ENCODE results near the gene ATXN7. TPM values are rescaled to one million over a fixed set of nuclear protein-coding genes. Genes with fewer than 3 reads are reported as not detected.
A peak's percentile ranks its signal among the peaks of the same experiment; 100 is the strongest.

Gene ATXN7
- total and polyA plus RNA-seq, 2 of the 13 experiments (the other 11 are each of a cell fraction or from before 2014, with no cell fraction given) = 13.8 to 20.0 TPM

DNA sequence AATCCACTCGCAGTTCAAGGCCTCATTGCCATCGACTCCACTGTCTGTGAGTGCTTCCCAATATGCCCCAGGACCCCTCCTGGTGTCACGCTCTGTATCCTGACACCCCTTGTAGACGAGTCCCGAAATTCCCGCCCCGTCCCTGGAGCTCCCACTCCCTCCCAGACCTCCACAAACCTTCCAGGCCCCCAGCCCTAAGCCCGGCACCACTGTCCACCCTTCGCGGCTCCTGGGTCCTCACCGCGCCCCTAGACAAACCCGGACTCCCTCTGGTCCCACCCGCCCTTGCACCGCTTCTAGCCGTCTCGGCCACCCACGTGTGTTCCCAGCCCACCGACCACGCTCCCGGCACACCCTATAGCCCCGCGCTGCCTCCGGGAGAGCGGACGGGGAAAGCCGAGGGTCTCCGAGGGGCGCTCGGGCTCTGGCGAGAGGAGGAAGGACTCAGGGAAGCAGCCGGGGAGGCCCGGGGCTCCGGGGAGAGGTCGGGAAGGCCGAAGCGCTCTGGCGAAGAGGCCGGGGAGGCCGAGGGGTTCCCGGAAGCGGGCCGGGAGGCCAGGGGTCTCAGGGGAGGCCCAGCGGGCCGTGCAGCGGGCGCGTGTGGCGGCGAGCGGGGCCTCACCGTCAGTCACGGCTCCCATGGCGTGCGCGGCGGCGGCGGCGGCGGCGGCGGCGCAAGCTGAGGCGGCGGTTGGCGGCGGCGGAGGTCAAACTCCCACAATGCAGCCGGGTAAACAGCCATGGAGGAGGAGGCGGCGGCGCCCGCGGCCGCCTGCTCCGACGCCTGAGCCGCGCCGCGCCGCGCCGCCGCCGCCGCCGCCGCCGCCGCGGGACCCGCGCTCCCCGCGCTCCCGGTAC lies at the start of gene ATXN7, which contains the start of gene THOC7 (continued):
- TF ChIP-seq ZNF414 (CRISPR knock-in tag; IDR thresholded peaks at IDR 0.05) = no peak
- TF ChIP-seq NFIC (IDR thresholded peaks at IDR 0.05; ENCODE audit: low read length) = no peak
- no peak for TF ChIP-seq ZNF430 (CRISPR knock-in tag; IDR thresholded peaks at IDR 0.05)
- no peak for TF ChIP-seq GTF3A (CRISPR knock-in tag; conservative IDR thresholded peaks at IDR 0.05)
- 0 out of 2 replicates have a peak, but pooled peaks have one; percentile 16 for TF ChIP-seq ZNF263 (CRISPR knock-in tag; IDR thresholded peaks at IDR 0.05)
- TF ChIP-seq FOXP1 (IDR thresholded peaks at IDR 0.05) = no peak
- no peak for TF ChIP-seq FOXP1 (CRISPR knock-in tag; IDR thresholded peaks at IDR 0.05)
- TF ChIP-seq ZNF510 (CRISPR knock-in tag; IDR thresholded peaks at IDR 0.05; ENCODE audit: low read depth) = no peak
- no peak for TF ChIP-seq MBNL3 (CRISPR knock-in tag; conservative IDR thresholded peaks at IDR 0.05)
- no peak; the same call in 1 of the 2 replicates for TF ChIP-seq ZNF446 (CRISPR knock-in tag; IDR thresholded peaks at IDR 0.05)
- no peak for TF ChIP-seq SATB2 (CRISPR knock-in tag; IDR thresholded peaks at IDR 0.05)
- 0 out of 2 replicates have a peak, but pooled peaks have one; percentile 54 for TF ChIP-seq KMT2B (CRISPR knock-in tag; IDR thresholded peaks at IDR 0.05)
- TF ChIP-seq MYC (CRISPR knock-in tag; IDR thresholded peaks at IDR 0.05; ENCODE audit: borderline replicate concordance) = peak; percentile 72
- TF ChIP-seq KDM5A (IDR thresholded peaks at IDR 0.05; ENCODE audit: borderline replicate concordance, low read length) = no peak
- no peak for TF ChIP-seq ZBTB3 (CRISPR knock-in tag; IDR thresholded peaks at IDR 0.05; ENCODE audit: borderline replicate concordance, low read depth)
- no peak for TF ChIP-seq ZNF672 (CRISPR knock-in tag; IDR thresholded peaks at IDR 0.05)
- TF ChIP-seq PATZ1 (CRISPR knock-in tag; IDR thresholded peaks at IDR 0.05) = 0 out of 2 replicates have a peak, but pooled peaks have one; percentile 37
- no peak for TF ChIP-seq ATF7-NPFF (CRISPR knock-in tag; IDR thresholded peaks at IDR 0.05; ENCODE audit: low read depth)
- no peak for TF ChIP-seq PRMT3 (CRISPR knock-in tag; IDR thresholded peaks at IDR 0.05; ENCODE audit: borderline replicate concordance, low read depth)
- TF ChIP-seq ADNP (CRISPR knock-in tag; IDR thresholded peaks at IDR 0.05) = no peak
- no peak for TF ChIP-seq RFX3 (CRISPR knock-in tag; IDR thresholded peaks at IDR 0.05)
- no peak for TF ChIP-seq ZNF552 (CRISPR knock-in tag; IDR thresholded peaks at IDR 0.05; ENCODE audit: borderline replicate concordance)
- no peak for TF ChIP-seq ZNF570 (CRISPR knock-in tag; IDR thresholded peaks at IDR 0.05; ENCODE audit: borderline replicate concordance)
- no peak for TF ChIP-seq ZNF460 (CRISPR knock-in tag; IDR thresholded peaks at IDR 0.05; ENCODE audit: borderline replicate concordance)

Measured in HepG2 (cell line).